ENCODE results near the gene CYSTM1. TPM values are rescaled to one million over a fixed set of nuclear protein-coding genes. Genes with fewer than 3 reads are reported as not detected.

The CYSTM1 gene
- total and polyA plus RNA-seq, 2 of the 8 experiments (the other 6 are each of a cell fraction or from before 2014, with no cell fraction given): 25.0 to 47.8 TPM

DNA sequence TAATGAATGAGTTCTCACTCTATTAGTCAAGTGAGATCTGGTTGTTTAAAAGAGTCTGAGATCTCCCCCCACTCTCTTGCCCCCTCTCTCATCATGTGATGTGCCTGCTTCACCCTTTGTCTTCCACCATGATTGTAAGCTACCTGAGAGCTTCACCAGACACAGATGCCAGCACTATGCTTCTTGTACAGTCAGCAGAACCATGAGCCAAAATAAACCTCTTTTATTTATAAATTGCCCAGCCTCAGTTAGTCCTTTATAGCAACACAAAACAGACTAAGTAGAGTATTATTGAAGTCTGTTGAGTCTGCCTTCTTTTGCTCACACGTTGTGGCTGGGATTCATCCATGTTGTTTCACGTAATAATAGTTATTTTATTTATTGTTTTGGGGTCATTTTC, 14.3 kb downstream of the CYSTM1 start:
- DNase-seq (ENCODE audit: low read depth in 1 of 2, low spot score in 2 of 2) (no peak), FAIRE-seq (no peak)
- H3K36me3 ChIP-seq (ENCODE audit: control insufficient read depth in 2 of 4, insufficient read depth in 4 of 4, low read length in 3 of 4): no peaks in the 10 kb centered on the region
- no peaks in the 10 kb centered on the region for H4K20me1 ChIP-seq (replicated peaks in 1 of 2; ENCODE audit: control insufficient read depth in 1 of 2, insufficient read depth in 2 of 2, low read length in 2 of 2)
- CTCF ChIA-PET (ENCODE audit: partially characterized antibody): interaction anchor here (1.2 to 3.3 kb wide), 3 partner anchors 9 to 167 kb away, joined by 3 to 15 read pairs (median 3); no protein-coding TSS in a partner anchor
- no peak overlapping the region for H2BK120ac ChIP-seq (replicated peaks; ENCODE audit: low read depth, low read length)
- H2BK5ac ChIP-seq (ENCODE audit: low read depth, low read length): no peak overlapping the region
- no peak overlapping the region for H4K8ac ChIP-seq (ENCODE audit: extremely low read depth, insufficient read depth, low read length)
- H2BK15ac ChIP-seq (ENCODE audit: low read length): no peak overlapping the region
- no peak overlapping the region for H3K4me3 ChIP-seq (ENCODE audit: extremely low read depth in 1 of 4, insufficient read depth in 2 of 4, low read depth in 3 of 4, low read length in 4 of 4)
- H2AK5ac ChIP-seq (ENCODE audit: low read depth, low read length): no peak overlapping the region
- no peak overlapping the region for H3K56ac ChIP-seq (replicated peaks; ENCODE audit: insufficient read length, low read depth, low read length)
- no peak overlapping the region for H3K9ac ChIP-seq (replicated peaks in 1 of 4; ENCODE audit: extremely low read depth in 1 of 4, low read depth in 3 of 4, low read length in 3 of 4)
- H3K23me2 ChIP-seq (ENCODE audit: low read depth, low read length): no peaks in the 10 kb centered on the region
- POLR2A ChIA-PET (ENCODE audit: partially characterized antibody): interaction anchor here (0.7 to 1.3 kb wide), 2 partner anchors 23 to 34 kb away, joined by 3 to 4 read pairs; no protein-coding TSS in a partner anchor
- H4K5ac ChIP-seq (ENCODE audit: insufficient read length, low read depth, low read length): no peak overlapping the region
- H3K14ac ChIP-seq (ENCODE audit: insufficient read length): no peak overlapping the region
- H2BK12ac ChIP-seq (ENCODE audit: low read depth, low read length): no peak overlapping the region
- no peaks in the 10 kb centered on the region for H3K9me3 ChIP-seq (ENCODE audit: insufficient read depth in 2 of 2, low read depth in 1 of 2, low read length in 1 of 2)
- no peak for TF ChIP-seq BACH1 (IDR thresholded peaks at IDR 0.05; ENCODE audit: low read length)
- TF ChIP-seq JUN (IDR thresholded peaks at IDR 0.05; ENCODE audit: low read depth, low read length): no peak
- TF ChIP-seq, protein P1, sequence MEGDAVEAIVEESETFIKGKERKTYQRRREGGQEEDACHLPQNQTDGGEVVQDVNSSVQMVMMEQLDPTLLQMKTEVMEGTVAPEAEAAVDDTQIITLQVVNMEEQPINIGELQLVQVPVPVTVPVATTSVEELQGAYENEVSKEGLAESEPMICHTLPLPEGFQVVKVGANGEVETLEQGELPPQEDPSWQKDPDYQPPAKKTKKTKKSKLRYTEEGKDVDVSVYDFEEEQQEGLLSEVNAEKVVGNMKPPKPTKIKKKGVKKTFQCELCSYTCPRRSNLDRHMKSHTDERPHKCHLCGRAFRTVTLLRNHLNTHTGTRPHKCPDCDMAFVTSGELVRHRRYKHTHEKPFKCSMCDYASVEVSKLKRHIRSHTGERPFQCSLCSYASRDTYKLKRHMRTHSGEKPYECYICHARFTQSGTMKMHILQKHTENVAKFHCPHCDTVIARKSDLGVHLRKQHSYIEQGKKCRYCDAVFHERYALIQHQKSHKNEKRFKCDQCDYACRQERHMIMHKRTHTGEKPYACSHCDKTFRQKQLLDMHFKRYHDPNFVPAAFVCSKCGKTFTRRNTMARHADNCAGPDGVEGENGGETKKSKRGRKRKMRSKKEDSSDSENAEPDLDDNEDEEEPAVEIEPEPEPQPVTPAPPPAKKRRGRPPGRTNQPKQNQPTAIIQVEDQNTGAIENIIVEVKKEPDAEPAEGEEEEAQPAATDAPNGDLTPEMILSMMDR (IDR thresholded peaks at IDR 0.05; ENCODE audit: control extremely low read depth in 1 of 3, insufficient read depth in 1 of 3, low read depth in 1 of 3, low read length in 3 of 3): no peak
- TF ChIP-seq YY1 (IDR thresholded peaks at IDR 0.05; ENCODE audit: low read depth, low read length): no peak
- no peak for TF ChIP-seq CBX8 (IDR thresholded peaks at IDR 0.05; ENCODE audit: borderline replicate concordance, low read depth, low read length)
- no peak for TF ChIP-seq SP4 (IDR thresholded peaks at IDR 0.05; ENCODE audit: low read length)
- TF ChIP-seq BRCA1 (IDR thresholded peaks at IDR 0.05; ENCODE audit: low read depth, low read length): no peak
- TF ChIP-seq EZH2 (IDR thresholded peaks at IDR 0.05; ENCODE audit: low read depth, low read length, severe bottlenecking): no peak
- no peak for TF ChIP-seq ZNF274 (IDR thresholded peaks at IDR 0.05; ENCODE audit: borderline replicate concordance, extremely low read depth, low read length)
- no peak for TF ChIP-seq EGR1 (IDR thresholded peaks at IDR 0.05; ENCODE audit: borderline replicate concordance, low read depth, low read length)
- no peak for TF ChIP-seq TAF7 (optimal IDR thresholded peaks at IDR 0.05; ENCODE audit: borderline replicate concordance, low read depth, low read length)
- H2BK20ac ChIP-seq (ENCODE audit: low read length): no peak overlapping the region
- H3K79me2 ChIP-seq (ENCODE audit: control insufficient read depth in 1 of 2, insufficient read depth in 2 of 2, low read length in 2 of 2): no peaks in the 10 kb centered on the region
- H3K23ac ChIP-seq (ENCODE audit: insufficient read length): no peak overlapping the region
- no peaks in the 10 kb centered on the region for H3K27me3 ChIP-seq (replicated peaks in 1 of 4; ENCODE audit: control insufficient read depth in 3 of 4, extremely low read depth in 1 of 4, insufficient read depth in 3 of 4, low read length in 3 of 4)
- no peak overlapping the region for H3K4me2 ChIP-seq (ENCODE audit: insufficient read depth in 1 of 2, low read depth in 2 of 2, low read length in 2 of 2)
- H3K27ac ChIP-seq (ENCODE audit: low read depth, low read length): no peak overlapping the region
- peaks cover 4% of the 10 kb centered on the region; the same call in 1 of the 2 replicates for H3K79me1 ChIP-seq (ENCODE audit: low read depth, low read length)
- 93% methylated on average over 2 of the region's 2 CpGs; no CpG with 5 or more reads in 1 of the 2 experiments for WGBS, 2 experiments (ENCODE audit: extremely low coverage in 1 of 2, insufficient coverage in 1 of 2, insufficient read length in 1 of 2, insufficient replicate concordance in 2 of 2, low coverage in 1 of 2, low lambda C conversion rate in 2 of 2, missing lambda C conversion rate in 1 of 2)
- no peak overlapping the region for H3K4ac ChIP-seq (replicated peaks; ENCODE audit: insufficient read length, low read depth, low read length)
- no peak overlapping the region for H2AFZ ChIP-seq (ENCODE audit: low read length)
- H3K18ac ChIP-seq (ENCODE audit: extremely low read depth, low read length): no peak overlapping the region
- H4K91ac ChIP-seq (replicated peaks; ENCODE audit: insufficient read length, low read length): no peak overlapping the region
- H3K4me1 ChIP-seq (replicated peaks in 1 of 4; ENCODE audit: control insufficient read depth in 3 of 4, insufficient read depth in 4 of 4, low read length in 3 of 4): peaks cover 0 to 9% (median 2%) of the 10 kb centered on the region in 4 experiments; a peak in 2 of 7 replicates

Measured in H1 (cell line).